Hepatocyte (in vitro differentiated cells): ENCODE data around the gene PRRT4.

ENCODE experiments used
- EZH2 ChIP-seq: fragments of 200-600 bp; sonication (generic); IDR thresholded peaks from 2 replicates; pipeline ENCODE4 v1.6.1; 2016; ENCODE audit warnings: antibody characterized with exemption, mild to moderate bottlenecking, borderline replicate concordance
- EZH2phosphoT487 ChIP-seq: fragments of 200-600 bp; sonication (generic); IDR thresholded peaks from one replicate; pipeline ENCODE4 v1.6.1; 2018; ENCODE audit warnings: antibody characterized with exemption, mild to moderate bottlenecking, low read depth, moderate library complexity; ENCODE audit not compliant: unreplicated experiment, severe bottlenecking
- TF ChIP-seq, protein P1 (sequence below): fragments of 200-600 bp; sonication (generic); IDR thresholded peaks from 2 replicates; pipeline ENCODE4 v1.5.1; 2016; ENCODE audit warnings: antibody characterized with exemption, mild to moderate bottlenecking; ENCODE audit not compliant: poor library complexity

DNA sequence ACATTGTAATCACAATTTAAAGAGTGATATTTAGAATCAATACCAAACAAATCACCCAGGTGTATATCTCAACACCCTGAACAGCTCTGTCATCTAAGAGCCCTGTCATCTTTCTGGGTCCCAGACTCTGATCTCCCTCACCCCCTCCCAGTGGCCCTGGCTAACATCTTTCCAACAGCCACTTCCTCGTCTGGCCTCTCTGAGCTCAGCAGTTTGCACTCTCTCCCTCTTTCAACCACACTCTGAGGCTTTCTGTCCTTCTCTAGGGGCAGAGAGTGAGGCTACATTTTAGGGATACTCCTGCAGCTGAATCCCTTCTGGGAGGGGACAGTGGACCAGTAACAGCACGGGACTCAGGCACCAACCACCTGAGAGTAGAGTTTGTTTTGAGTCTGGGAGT lies 17.1 kb upstream of the PRRT4 start:
- TF ChIP-seq, protein P1, sequence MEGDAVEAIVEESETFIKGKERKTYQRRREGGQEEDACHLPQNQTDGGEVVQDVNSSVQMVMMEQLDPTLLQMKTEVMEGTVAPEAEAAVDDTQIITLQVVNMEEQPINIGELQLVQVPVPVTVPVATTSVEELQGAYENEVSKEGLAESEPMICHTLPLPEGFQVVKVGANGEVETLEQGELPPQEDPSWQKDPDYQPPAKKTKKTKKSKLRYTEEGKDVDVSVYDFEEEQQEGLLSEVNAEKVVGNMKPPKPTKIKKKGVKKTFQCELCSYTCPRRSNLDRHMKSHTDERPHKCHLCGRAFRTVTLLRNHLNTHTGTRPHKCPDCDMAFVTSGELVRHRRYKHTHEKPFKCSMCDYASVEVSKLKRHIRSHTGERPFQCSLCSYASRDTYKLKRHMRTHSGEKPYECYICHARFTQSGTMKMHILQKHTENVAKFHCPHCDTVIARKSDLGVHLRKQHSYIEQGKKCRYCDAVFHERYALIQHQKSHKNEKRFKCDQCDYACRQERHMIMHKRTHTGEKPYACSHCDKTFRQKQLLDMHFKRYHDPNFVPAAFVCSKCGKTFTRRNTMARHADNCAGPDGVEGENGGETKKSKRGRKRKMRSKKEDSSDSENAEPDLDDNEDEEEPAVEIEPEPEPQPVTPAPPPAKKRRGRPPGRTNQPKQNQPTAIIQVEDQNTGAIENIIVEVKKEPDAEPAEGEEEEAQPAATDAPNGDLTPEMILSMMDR: no peak
- TF ChIP-seq EZH2phosphoT487 (no peak), EZH2 (no peak)
